Measurements from ENCODE around the gene FUT7.
A peak's percentile ranks its signal among the peaks of the same experiment; 100 is the strongest.
"Not testable (repeated sequence)": the region's sequence is repeated elsewhere in the genome, so short reads cannot be mapped to it uniquely, and the experiment has no call there.

Gene FUT7

DNA sequence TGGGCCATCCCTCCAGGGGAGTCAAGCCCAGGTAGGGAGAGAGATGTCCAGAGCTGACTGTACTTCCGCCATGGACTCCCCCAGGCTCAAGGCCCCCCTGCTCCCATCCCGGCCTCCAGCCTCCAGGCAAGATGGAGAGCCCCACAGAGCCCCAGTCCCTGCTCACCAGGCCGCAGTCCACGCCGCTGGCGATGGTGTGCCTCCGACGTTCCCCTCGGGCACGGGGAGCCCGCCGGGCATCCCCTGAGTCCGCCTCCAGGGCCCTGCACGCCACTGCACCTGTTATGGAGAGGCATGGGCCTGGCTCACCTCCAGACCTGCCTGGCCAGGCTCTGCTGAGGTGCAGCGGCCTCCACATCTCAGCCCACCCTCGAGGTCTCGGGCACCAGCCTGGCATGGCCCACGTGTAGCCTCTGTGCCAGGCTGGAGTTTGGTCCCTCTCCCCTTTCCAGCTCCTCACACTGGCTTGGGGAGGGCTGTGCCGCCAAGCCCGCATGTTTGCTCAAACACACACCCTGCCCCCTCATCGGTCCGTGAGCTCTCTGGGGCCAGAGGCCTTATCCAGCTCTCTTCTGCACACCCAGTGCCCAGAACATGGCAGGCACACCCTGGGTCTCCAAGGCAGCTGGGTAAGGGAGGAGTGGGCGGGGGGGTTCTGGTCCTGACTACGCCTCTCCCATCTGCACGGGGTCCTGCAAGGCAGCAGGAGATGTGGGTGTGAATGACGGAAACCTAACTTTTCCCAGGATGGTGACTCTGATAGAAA, 34.4 kb upstream of the FUT7 start:
- no peak for DNase-seq

DNA sequence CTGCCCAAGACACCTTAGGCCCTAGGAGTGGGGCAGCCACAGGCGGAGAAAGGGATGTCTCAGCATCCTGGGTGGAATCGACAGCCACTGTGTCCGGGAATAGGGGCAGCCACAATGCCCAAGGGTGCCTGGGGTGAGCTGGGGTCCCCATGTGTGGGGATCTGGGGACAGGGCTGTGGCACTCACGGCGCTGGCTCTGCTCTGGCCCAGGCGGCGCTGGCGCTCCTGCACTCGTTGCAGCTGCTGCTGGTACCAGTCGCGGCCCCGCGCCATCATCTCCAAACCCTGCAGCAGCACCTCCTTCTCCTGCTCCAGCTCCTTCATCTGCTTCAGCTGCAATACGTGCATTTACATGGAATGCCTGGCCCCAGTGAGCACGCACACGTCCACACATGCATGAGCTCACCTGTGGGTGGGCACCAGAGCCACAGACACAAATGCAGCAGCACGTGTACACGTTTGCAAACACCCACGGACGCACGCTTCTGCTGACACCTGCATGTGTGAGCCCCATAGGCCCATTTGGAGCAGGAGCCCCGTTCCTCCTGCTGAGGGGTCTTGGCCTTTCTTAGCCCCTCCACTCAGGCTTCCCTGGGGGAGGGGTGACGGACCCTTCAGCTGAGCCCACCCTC, 33.6 kb upstream of the FUT7 start:
- no peak for DNase-seq

DNA sequence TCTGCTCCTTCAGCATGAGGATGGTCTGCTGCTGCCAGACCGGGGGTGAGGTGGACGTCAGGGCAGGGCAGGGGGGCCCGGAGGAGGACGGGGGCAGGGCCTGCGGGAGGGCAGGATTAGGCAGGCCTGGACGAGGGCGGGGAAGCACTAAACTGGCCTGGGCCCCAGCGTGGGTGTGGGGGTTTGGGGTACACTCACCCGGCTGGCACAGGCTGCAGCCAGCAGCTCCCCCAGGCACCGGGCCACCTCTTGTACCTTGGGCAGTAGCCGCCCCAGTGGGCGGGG, 32.9 kb upstream of the FUT7 start:
- no peak for DNase-seq

DNA sequence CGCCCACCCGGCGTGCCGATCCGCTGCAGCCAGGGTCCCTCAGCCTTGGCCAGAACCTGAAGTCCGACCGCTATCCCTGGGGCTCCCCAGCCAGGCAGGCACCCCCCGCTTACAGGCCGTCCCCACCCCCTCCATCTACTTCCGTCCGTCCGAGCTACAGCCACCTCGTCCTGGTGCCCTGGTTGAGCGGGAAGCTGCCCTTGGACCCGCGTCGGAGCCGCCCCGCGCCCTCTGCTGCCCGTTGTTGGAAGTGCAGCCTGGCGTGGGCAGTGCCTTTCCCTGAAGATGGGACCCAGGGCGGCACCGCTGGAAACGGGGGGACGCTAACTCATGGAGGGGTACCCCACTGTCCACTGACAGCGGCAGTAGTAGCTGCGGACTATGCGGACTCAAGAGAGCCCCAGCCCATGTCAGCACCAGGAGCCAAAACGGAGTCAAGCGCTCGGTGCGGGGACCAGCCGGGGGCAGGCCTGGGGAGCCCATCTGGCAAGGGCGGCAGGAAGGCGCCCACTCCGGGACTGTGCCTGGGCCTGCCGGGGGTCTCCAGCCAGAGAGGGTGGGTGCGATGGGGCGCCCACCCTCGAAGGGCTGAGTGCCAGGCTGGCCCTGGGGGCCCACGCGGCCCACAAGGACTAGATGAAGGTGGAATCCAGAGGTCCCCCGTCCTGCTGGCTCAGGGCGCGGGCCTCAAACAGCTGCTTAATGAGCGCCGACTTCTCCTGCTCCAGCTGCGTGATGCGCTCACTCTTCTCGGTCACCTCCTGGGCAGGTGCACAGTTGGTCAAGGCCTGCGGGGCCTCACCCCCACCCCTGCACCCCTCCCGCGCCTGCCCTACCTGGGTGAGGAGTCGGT, 32.4 kb upstream of the FUT7 start:
- peak; percentile 82 for DNase-seq

DNA sequence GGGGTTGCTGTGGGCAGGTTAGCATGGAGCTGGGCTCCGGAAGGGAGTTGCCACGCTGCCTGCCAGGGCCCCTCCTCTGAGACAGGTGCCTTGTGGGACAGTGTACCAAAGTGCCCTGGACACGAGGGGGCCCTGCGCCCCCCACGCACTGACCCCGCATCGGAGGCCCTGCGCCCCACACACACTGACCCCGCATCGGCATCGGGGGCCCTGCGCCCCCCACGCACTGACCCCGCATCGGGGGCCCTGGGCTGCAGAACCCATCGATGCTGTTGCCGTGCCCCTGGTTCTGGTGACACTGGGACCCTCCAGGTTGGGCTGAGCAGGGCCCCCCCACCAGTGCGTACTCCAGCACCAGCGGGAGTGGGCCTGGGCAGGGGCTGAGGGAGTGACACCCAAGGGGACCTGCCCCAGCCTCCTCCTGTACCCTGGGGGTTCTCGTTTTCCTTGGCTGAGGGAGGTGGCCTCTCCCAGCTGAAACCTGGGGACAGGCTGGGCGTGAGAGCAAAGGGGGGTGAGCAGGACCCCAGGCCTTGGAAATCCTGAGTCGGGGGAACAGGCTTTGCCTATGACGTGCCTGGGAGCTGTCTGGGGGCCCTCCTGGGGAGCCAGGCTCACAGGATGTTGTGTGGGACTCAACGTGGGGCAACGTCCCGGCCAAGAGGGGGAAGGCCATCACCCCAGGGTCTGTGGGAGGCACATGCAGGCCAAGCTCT, 31.6 kb upstream of the FUT7 start:
- DNase-seq: no peak

DNA sequence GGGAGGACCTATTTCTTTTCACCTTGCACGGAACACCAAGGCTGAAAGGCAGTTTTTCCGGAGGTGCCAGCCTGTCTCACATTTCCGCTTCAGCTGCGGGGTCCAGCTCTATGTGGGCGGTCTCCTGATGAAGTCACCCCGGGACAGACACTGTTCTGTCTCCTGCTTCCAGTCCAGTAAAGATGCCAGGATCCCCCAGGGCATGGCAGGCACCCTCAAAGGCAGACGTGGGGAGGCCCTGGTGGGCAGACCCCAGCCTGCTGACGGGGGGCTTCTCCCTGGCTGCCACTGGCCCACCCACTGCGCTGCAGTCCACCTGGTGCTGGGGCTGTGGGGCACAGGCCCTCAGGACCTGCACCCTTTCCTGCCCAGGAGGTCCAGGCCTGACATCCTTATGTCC, 30.9 kb upstream of the FUT7 start:
- DNase-seq: not testable (repeated sequence)

DNA sequence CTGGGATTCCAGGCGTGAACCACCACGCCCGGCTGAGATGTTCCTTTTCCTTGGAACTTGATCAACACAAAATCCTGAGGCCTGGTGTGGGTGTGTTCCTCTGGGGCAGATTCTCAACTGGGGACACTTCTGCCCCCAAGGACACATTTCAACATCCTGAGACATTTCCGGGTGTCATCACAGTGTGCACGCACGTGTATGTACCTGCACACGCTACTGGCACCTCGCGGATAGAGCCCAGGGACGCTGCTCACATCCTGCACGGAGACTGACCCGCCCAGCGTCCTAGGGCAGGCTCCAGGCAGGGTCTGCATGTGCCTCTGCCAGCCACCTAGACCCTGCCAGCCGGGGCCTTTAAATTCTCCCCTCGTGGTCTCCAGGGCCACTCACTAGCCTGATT, 30.5 kb upstream of the FUT7 start:
- DNase-seq: no peak

DNA sequence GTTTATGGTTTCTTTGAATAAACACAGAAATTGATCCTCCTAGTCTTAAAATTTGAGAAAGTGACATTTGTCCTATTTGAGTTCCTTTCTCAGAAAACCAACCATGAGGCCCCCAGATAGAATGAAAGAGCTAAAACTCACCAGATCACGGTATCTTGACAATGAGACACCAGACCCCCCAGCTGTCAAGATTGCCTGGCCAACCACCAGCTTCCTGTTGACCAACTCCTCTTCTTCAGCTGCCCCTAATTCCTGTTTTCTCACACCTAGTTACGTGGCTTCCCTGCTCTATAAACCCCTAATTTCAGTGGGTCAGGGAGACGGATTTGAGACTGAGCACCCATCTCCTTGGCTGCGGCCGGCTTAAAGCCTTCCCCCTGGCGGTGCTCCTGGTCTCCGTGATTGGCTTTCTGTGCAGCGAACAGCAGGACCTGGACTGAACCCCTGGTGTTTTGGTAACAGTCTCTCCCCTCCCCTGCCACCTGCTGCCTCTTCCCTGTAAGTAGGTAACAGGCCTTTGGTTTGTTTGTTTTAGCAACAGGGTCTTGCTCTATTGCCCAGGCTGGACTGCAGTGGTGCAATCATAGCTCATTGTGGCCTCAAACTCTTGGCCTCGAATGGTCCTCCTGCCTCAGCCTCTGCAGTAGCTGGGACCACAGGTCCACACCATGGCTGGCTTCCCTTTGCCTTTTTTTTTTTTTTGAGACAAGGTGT, 26.8 kb upstream of the FUT7 start:
- no peak for DNase-seq

DNA sequence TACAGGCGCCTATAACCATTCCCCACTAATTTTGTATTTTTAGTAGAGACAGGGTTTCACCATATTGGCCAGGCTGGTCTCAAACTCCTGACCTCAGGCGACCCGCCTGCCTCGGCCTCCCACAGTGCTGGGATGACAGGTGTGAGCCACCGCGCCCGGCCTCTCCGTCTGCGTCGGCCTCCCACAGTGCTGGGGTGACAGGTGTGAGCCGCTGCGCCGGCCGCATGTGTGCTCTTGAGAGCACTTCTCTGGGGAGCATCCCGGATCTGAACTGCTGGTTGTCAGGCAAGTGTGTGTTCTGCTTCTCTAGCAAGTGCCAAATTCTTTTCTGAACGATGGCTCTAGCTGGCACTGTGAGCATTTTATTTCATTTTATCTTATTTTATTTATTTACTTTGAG, 25.7 kb upstream of the FUT7 start:
- DNase-seq: no peak

DNA sequence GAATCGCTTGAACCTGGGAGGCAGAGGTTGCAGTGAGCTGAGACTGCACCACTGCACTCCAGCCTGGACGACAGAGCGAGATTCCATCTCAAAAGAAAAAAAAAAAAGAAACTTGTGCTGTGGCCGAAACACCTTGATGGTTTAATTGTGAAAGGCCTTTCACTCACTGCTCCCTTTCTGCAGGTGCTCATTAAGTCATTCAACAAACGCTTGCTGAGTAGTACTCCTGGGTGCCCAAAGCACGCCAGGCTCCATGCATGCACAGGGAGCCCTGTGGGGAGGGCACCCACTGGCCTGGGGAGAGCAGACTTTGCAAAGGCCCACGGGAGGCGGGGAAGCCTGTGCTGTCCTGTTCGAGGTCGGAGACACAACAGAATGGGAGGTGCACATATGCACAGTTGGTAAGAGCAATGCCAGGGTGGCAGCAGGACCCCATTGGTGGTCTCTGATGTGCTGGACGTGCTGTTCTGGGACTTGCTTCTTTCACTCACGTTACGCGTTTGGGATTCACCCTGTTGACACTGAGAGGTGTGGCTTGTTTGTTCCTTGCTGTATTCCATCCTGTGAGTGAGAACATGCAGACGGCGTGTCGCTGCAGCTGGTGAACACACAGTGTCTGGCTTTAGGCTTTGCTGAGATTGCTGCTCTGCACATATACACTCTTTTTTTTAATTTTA, 25.0 kb upstream of the FUT7 start:
- no peak for DNase-seq

DNA sequence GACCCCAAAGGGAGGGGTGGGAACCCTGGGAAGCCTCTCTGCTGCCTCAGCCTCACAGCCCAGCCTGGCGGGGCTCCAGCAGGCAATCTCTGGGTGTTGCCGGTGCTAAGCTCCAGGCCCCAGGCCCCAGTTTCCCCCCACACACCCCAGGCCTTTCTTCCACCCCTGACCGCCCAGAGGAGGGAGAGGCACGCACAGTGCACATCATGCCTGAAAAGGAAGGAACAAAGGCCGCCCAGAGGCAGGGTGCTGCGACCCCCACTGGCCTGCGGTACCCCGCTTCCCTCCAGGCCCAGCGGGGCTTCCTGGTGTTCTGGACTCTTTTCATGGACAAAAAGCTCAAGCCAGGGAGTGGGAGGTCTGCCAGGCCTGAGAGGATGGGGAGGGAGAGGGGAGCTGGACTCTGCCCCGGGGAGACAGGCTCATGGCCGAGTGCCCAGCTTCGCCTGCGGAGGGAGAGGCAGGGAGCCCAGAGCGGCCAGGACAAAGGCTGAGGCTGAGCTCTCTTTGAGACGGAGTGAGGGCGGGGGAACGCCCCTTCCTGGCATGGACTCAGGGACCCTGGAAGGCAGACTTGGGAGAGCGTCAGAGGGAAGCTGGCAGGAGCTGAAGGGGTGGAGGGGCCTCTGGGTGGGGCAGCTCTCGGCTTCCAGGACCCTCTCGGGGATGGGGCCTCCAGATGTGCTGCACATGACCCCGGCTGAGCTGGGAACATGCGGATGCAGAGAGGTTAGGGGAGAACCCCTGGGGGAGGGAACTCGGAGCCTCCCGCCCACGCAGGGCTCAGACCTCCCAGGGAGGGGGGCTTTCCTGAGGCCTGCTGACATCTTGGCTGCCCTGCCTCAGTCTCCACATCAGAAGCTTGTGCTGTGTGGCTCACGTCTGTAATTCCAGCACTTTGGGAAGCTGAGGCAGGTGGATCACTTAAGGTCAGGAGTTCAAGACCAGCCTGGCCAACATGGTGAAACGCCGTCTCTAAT, 23.8 kb upstream of the FUT7 start:
- DNase-seq: peak; percentile 81

DNA sequence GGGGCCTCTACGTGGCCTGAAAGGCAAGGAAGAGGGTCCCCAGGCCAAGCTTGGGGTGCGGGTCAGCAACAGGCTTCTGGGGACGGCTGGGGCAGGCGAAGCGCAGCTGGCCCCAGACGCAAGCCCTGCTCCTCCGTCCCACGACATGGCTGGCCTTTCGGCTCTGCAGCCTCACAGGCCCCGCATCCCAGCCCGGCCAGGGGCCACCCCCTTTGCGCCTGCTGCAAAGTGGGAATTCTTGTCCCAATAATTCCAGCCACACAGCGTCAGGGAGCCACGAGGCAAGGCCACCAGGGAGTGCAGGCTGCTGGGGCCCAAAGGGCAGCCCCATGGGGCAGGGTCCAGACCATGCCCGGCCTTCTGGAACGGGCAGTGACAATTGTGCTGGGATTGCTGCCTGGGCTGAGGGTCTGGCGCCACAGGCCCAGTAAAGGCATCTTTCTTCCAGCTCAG, 23.1 kb upstream of the FUT7 start:
- no peak for DNase-seq

DNA sequence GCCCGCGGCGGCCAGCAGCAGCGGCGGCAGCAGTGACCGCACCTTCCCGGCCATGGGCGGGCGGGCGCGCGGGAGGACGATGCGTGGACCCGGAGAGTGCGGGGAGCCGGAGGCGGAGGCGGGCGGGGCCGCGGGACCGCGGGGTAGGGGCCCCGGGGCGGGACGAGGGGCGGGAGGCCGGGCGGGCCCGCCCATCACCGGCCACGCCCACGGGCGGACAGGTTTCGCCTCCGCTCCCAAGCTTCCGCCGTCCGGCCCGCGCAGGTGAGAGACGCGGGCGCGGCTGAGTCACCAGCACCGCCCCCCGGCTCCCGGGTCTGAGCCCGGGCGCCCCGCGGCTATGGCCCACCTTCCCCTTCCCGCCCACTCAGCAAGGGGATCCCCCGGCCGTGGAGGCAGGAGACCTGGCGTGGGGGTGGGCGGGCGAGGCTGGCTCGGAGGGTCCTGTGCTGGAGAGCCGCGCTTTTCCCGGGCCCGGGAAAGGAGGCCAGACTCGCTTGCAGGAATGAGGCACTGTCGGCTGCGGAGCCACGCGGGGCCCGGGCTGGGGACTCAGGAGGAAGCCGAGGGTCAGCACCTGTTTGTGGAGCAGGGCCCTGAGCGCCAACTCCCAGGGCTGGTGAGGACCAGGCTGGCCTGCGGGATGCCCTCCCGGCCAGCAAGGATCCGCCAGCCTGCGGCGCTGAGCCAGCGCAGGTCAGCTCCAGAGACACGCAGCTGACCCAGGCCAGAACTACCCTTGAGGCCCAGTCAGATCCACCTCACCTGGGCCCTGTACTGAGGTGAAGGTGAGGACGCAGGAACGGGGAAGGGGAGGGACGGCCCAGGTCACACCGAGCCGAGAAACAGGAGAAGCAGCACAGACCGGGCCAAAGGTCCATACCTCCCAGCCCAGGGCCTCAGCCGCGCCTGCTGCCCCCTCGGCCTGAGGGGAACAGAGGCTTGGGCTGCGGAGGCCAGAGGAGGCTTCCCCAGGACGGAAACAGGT, 22.4 kb upstream of the FUT7 start, which contains the start of gene ENTPD2:
TSS of gene ENTPD2 (minus strand) at position 118 of the 988 bp plus-strand sequence. CDS start at position 54, 64 bp downstream.
- no peak for DNase-seq

DNA sequence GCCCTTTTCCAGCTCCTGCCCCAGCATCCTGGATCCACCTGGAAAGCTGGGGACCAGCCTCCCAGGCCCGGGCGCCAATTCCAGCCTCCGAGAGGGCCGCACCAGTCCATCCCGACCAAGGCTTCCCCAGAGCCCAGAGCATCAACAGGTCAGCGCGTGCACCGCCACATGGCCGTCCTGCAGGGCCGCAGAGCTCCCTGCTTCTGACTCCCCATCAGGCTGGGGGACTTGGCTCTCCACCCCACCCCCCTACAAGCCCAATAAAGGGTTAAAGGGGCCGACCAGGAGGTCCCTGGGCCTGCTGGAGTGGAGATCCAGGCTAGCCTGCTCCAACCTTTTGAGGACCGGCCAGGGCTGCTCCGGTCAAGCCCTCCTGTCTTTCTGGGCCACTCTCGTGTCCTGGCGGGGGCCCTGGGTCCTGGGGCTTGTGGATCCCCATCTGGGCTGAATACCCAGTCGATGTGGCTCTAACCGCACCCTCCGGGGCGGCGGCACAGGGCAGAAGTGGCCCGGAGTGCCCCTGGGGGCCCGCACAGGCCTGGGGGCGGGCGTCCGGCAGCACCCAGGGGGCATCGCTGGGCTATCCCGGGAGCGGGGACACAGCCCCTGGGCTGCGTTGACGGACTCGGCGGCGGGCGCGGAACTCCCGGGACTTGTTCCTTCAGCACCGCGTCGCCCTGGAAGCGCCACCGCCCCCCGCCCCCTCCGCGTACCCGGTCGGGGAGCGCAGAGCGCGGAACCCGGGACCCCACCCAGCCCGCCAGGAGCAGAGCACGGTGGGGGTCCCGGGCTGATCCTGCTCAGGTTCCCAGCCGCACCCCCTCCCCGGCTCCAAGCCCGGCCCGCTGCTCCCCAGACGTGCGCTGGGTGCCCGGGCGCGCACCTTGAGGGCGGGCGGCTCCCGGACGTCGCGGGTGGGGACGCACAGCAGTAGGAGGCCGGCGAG, 21.4 kb upstream of the FUT7 start:
- peak; percentile 42 for DNase-seq

DNA sequence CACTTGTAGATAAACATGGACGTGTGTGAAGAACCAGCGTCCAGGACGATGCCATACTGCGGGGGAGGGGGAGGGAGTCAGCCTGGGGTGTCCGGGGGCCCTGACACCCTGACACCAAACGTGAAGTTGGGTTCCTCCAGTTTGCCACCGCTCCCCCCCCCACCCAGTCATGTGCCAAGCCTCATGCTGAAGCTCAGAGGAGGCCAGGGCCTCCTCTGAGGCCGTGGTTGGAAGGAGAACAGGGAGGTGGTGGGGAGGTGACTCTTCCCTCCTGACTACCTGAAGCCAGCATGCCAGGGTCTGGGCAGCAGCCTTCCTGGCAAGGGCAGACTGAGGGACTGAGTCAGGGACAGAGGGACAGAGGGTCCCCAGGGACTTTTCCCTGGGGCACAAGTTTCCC, 20.4 kb upstream of the FUT7 start:
- DNase-seq: no peak

DNA sequence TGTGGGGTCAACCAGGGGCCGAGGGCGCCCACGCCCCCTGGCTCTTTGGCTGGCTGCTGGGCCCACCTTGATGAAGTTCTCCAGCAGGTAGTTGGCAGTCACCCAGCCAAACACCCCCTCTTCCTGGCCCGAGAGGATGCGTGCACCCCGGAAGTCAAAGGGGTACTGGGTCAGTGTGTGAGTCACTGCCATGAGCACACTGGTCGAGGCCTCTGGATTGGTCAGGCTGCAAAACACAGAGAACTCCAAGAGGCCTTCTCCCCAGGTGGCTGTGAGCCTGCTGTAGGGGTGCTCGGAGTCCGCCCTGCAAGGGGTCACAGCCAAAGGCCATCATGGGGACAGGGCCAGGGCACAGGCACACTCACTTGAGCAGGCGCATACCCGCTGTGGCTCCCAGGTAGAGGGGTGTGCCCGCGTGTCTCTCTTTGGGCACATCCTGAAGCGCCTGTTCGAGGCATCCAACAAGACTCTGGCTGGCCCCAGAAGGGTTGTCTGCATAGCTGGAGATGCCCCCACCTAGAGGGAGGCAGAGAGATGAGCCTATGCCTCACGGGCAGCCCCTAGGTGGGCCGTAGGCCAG, 19.3 kb upstream of the FUT7 start:
- DNase-seq: no peak

DNA sequence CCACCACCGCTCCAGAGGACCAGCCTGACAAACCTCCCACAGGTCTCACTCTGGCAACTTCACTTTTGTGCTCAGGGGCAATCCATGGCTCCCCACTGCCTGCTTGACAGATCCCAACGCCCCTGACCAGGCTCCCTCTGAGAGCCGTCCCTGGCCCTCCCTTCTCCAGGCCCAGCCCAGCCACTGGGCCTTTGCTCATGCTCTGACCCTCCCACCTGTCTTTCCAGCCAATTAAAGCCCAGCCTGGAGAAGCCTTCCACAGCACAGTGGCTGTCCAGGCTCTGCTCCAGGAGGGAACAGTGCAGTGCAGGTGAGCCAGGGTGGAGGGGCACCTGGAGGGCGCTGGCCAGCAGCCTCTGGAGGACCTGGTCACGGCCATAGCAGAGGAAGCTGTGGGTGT, 18.7 kb upstream of the FUT7 start:
- DNase-seq: no peak
